Activated CD8-positive, alpha-beta memory T cell treated with anti-CD3 and anti-CD28 coated beads, Interleukin-2, amount 50 U/mL, for 24 hours (primary cell): ENCODE measurements around the gene JPH2.

ENCODE experiments used
- DNase-seq: peaks from one replicate; pipeline ENCODE4 v3.0.0-alpha.2; 2020; ENCODE audit errors: extremely low read depth

Gene JPH2

DNA sequence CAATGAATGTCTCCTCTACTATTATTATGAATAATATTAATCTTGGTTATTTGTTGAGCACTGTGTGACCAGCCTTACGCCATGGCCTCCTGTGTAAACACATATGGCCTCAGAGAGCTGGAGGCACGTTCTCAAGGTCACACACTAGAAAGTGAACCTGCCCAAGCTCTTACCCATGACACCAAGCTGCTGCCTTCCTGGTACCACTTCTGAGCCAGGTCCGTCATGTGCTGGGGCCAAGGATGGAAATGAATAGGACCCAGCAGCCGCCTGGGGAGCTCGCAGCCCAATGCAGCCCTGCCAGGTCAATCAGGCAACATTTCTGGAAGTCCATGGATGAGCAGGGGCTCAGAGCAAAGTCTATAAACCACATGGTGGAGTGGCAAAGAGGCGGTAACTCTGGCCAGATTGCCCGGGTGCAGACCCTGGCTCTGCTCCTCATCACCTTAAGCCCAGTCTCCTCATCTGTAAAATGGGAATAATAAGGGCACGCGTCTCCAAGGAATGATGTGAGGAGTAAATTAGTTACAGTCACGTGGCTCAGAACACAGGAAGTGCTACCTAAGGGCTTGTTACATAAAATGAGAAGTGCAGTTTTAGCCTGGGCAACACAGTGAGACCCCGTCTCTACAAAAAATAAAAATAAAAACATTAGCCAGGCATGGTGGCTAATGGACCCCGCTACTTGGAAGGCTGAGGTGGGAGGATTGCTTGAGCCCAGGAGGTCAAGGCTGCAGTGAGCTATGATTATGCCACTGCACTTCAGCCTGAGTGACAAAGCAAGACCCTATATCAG, 61.5 kb downstream of the JPH2 start:
- DNase-seq, result no peak

DNA sequence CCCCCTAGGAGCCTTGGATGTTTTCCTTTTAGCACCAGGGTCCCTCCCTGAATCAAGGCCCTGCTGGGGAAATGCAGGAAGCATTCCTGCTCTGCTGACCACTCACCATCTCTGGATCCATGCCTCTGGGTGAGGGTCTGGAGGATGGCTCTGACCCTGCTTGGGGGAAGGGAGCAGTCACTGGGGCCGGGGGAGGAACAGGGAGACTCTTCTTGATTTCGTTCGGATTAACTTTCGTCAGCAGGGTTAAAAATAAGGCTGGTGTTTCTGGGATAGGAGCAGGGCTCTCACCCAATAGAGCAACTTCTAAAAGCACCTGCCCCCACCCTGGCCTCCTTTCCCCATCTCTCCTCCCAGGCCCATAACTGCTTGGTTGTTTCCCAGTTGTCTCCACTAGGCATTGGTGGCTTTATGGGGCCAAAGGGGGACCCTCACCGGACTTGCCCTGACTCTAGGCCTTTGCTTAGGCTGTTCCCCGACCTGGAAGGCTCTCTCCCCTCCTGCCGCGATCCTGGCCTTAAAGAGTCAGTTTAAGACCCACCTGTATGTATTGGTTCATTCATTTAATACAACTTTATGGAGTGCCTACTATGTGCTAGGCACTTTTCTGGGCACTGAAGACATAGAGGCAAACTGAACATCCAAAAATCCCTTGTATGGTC, 63.0 kb downstream of the JPH2 start:
- no peak for DNase-seq

DNA sequence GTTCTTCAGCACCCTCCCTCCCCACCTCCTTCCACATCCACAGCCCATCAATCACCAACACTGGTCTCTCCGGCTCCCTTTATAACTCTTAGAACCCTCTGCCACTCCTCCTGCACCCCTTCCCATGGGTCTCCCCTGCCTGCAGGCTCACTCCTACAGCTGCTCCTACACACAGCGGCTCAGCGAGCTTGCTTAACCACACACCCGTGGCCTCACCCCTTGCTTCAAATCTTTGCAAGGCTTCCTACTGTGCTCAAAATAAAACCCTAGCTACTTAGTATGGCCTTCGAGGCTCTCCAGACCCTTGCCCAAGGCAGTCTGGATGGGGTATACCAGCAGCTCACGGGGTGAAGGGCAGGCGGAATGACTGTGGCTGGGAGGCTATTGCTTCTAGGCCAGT, 63.7 kb downstream of the JPH2 start:
- no peak for DNase-seq

DNA sequence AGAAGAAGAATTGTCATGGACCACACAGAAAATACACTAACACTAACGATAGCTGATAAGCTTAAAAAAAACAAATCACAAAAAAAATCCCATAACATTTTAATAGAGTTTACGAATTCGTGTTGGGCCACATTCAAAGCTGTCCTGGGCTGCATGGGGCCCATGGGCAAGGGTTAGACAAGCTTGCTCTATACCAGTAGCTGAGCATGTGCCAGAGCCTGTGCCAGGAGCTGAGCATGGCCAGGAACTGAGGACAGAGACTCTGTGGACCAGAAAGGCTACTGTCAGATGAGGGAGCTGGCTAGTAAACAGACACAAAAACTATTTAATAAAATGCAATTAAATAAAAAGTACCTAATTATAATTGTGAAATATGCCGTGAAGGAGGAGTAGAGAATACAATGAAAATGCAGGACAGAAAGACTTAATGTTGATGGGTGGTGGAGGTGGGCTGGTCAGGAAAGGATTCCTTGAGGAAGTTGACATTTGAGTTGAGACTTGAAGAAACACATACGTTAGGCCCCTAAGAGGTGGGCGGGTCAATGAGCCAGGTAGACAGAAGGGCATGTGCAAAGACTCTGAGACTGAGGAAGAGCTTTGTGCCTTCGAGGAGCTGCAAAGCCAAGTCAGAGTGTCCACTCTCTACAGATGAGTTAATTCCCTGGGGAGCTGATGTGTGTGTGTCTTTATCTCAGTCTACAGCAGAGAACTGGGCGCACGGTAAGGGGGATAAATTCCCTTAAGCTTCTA, 66.1 kb downstream of the JPH2 start:
- no peak for DNase-seq

GRCh38 chr20:44118185-44119033, 68.6 kb downstream of the JPH2 start:
- no peak for DNase-seq

- no peak for DNase-seq
These were observed 69.4 kb downstream of the JPH2 start for GRCh38 chr20:44117296-44118184.

DNA sequence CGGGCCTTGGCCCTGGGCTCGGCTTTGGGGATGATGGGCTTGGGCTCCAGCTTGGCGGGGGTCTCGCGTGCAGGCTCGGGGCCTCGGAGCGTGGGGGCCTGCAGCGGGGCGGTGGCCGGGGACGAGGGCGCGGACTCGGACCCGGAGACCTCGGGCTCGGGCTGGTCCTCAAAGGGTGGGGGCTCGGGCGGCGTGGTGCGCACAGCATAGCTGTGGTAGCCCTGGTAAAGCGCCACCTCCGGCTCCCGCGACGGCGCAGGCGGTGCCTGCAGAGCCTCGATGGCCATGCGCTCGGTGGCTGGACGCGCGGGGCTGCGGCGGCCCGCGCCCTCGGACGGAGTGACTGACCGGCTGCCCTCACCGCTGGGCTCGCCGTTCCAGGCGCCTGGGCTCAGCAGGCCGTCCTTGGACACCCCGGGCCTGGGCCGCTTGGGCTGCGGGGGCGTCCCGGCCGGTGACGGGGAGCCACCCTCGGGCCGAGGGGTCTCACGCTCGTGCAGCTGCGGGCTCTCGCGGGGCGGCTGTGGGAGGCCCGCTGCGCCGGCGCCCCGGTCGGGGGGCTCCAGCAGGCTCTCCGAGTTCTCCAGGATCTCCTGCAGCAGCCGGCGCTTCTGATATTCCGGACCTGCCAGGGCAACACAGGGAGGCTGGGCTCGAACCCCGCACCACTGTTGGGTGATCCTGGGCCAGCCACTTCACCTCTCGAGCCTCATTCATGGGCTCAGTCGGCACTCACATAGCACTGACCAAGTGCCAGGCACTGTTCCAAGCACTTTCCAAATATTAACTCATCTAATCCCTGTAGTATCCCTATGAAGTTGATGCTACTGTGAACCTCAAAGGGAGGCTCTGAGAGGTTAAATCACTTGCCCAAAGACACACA, 71.0 kb downstream of the JPH2 start:
- no peak for DNase-seq

- no peak for DNase-seq
These were observed 71.8 kb downstream of the JPH2 start for GRCh38 chr20:44115181-44115580.

DNA sequence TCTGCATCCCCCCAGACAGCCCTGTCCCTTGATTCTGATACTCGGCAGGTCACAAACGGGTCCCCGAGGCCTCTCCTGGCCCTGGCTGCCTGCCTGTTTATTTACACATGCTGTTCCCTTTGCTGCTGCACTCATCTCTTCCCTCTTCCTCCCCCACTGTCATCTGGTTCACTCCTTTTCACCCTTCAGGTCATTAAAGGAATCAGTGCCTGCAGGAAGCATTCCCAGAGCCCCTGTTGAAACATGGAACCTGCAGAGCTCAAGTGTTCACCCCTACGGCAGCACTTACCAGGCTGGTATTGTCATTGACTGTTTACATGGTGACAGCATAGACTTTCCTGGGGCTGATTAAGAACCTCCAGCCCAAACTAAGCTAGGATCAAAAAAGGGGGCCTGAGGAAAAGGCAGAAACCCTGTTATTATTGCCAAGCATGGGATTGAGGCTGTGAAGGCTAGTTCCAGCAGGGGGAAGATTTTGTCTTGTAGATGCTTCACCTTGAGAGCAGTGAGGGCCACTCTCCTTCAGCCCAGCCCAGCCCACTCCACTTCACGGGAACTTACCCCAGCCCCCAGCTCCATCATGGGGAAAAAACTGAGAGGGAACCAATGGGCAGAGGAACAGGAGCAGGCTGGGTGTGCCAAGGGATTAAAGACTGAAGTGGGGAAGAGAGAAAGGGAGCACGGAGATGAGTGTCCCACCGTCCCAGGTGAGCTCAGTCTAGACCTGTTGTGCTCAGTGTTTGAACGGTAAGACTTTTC, 73.2 kb downstream of the JPH2 start:
- DNase-seq, result no peak

GRCh38 chr20:44112889-44113617, 73.9 kb downstream of the JPH2 start:
- no peak for DNase-seq

DNA sequence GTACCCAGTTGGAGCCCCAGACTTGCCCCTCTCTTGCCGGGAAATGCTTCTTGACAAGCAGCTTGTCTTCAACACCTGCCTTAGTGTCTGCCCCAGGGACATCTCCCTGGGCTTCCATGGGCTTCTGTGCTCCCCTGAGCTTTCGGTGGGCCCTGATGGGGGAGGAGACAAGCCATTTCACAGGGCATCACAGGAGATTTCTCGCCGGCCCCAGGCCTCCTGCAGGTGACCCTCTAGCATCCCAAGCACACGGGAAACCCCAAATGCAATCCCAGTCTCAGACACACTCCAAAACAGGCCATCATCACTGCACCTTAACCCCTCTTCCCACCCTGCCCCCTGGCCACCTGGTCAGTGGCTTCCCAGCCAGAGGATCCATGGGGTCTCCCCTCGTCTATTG, 74.5 kb downstream of the JPH2 start:
- no peak for DNase-seq

- DNase-seq, result no peak
These were observed 75.2 kb downstream of the JPH2 start for GRCh38 chr20:44111712-44112335.

DNA sequence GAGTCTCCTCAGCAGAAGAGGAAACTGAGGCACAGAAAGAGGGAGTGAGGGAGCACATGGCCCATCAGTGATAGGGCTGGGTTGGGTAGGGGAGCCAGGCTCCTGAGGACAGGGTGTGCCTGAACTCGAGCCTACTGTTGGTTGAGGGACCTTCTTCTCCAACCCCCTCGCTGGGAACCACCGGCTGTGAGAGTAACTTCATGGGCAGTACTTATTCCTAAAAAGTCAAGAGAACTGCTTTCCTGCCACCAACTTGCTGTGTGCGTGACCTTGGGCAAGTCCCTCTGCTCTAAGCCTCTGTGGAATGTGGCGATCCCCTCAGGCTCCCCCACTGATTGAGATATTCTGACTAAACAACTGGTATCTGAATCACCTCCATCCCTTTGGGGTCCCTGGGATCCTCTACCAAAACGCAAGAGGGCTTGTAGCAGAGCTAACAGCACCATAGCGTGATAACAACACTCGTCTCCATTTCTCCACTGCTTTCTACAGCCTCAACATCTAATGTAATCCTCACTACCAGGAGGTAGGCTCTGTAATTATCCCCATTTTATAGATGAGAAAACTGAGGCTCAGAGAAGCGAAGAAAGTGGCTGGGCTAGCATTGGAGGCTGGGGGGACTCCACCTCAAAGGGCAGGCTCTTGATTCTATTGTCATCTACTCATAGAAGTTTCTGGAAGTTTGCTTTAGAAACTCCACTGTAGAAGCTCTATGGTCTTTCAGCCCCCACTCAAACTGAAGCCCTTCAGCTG, 76.0 kb downstream of the JPH2 start:
- no peak for DNase-seq

DNA sequence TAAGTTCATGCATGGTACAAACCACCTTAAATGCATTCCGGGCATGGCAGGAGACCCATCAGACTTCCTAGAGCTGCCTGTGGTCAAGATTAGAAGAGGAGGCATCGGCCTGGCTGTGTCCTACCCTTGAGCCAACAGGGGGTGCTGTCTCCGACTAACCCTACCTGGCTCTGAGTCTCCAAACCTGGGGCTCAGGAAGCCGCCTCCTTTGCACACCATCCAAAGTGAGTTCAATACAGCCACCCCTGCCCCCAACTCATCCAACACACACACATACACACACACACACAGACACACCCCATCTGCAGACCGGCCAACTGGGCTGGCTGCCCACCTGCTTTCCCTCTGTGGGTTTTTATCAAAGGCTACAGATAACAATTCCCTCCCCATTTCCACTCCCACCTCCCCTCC, 77.0 kb downstream of the JPH2 start:
- no peak for DNase-seq

GRCh38 chr20:44106615-44107014, 80.4 kb downstream of the JPH2 start:
- DNase-seq, result no peak

- DNase-seq, result no peak
These were observed 82.0 kb downstream of the JPH2 start for GRCh38 chr20:44104798-44105517.
